Measurements from ENCODE around the gene RCL1.

DNA sequence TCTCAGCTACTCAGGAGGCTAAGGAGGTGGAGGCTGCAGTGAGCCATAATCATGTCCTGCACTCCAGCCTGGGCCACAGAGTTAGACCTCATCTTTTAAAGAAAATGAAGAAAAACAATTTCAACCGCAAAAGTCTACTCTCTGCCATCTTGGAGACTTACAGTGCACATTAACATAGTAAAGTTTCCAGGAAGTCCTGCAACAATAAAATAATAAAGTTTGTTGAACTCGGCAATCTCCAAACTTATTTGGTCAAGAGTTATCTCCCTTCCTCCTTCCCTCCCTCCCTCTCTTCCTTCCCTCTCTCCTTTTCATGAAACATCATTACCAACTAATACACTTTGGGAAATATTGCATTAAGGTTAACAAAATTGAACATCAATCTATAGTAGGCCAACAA, 98.2 kb downstream of the RCL1 start:
- TF ChIP-seq, protein P1, sequence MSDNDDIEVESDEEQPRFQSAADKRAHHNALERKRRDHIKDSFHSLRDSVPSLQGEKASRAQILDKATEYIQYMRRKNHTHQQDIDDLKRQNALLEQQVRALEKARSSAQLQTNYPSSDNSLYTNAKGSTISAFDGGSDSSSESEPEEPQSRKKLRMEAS (IDR thresholded peaks at IDR 0.05; ENCODE audit: insufficient read depth, insufficient read length): no peak
- TF ChIP-seq, protein P2, sequence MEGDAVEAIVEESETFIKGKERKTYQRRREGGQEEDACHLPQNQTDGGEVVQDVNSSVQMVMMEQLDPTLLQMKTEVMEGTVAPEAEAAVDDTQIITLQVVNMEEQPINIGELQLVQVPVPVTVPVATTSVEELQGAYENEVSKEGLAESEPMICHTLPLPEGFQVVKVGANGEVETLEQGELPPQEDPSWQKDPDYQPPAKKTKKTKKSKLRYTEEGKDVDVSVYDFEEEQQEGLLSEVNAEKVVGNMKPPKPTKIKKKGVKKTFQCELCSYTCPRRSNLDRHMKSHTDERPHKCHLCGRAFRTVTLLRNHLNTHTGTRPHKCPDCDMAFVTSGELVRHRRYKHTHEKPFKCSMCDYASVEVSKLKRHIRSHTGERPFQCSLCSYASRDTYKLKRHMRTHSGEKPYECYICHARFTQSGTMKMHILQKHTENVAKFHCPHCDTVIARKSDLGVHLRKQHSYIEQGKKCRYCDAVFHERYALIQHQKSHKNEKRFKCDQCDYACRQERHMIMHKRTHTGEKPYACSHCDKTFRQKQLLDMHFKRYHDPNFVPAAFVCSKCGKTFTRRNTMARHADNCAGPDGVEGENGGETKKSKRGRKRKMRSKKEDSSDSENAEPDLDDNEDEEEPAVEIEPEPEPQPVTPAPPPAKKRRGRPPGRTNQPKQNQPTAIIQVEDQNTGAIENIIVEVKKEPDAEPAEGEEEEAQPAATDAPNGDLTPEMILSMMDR (IDR thresholded peaks at IDR 0.05; ENCODE audit: extremely low read depth in 1 of 2, insufficient read depth in 1 of 2, low read depth in 1 of 2, low read length in 2 of 2): no peak
- no peak for TF ChIP-seq POLR2A (IDR thresholded peaks at IDR 0.05; ENCODE audit: low read depth, low read length)
- no peak for TF ChIP-seq EZH2 (IDR thresholded peaks at IDR 0.05; ENCODE audit: borderline replicate concordance, low read depth, low read length, severe bottlenecking)
- TF ChIP-seq POLR2AphosphoS5 (IDR thresholded peaks at IDR 0.05; ENCODE audit: insufficient read depth, low read depth, low read length): no peak
- no peak for TF ChIP-seq MYC (IDR thresholded peaks at IDR 0.05; ENCODE audit: low read depth, low read length)
- no peak for TF ChIP-seq GATA2 (IDR thresholded peaks at IDR 0.05; ENCODE audit: insufficient read depth, insufficient read length, low read depth, low read length)

All from endothelial cell of umbilical vein (primary cell).